T-helper 2 cell (primary cell): ENCODE data around the gene RDH13.
"Not testable (repeated sequence)": the region's sequence is repeated elsewhere in the genome, so short reads cannot be mapped to it uniquely, and the experiment has no call there.

Experiments used
- DNase-seq, 5 experiments: peaks; one replicate each; pipeline versions ENCODE4 v3.0.0 to v3.0.0-alpha.2; 2012 to 2022

Gene RDH13

GRCh38 chr19:55076321-55076720 is 13.4 kb upstream of the RDH13 start:
- no peak for DNase-seq

GRCh38 chr19:55075371-55075998 is 12.5 kb upstream of the RDH13 start, which contains the start of gene EPS8L1:
EPS8L1 (plus strand) TSS chr19:55075869; CDS start chr19:55076445, 576 bp downstream.
- DNase-seq = no peak

- no peak for DNase-seq
Measured at GRCh38 chr19:55071913-55072312, 9.0 kb upstream of the RDH13 start.

GRCh38 chr19:55071129-55071502 is 8.2 kb upstream of the RDH13 start:
- no peak for DNase-seq

- DNase-seq = no peak
Measured at GRCh38 chr19:55070466-55071128, 7.6 kb upstream of the RDH13 start.

- DNase-seq = no peak
Measured at GRCh38 chr19:55069865-55070197, 6.9 kb upstream of the RDH13 start.

- DNase-seq = peak in 1 of 5 experiments; percentile 16
Measured at GRCh38 chr19:55068950-55069864, 6.3 kb upstream of the RDH13 start.

- DNase-seq = no peak
Measured at GRCh38 chr19:55067869-55068268, 4.9 kb upstream of the RDH13 start.

GRCh38 chr19:55066107-55066709 is 3.3 kb upstream of the RDH13 start:
- no peak for DNase-seq

GRCh38 chr19:55065516-55065915 is 2.6 kb upstream of the RDH13 start:
- DNase-seq = not testable (repeated sequence)

GRCh38 chr19:55063492-55063843 is 520 bp upstream of the RDH13 start:
- no peak for DNase-seq

GRCh38 chr19:55060287-55060686 is 2.7 kb downstream of the RDH13 start:
- not testable (repeated sequence) for DNase-seq

GRCh38 chr19:55058781-55059610 is 4.0 kb downstream of the RDH13 start:
- peak in 1 of 5 experiments; percentile 20 for DNase-seq

GRCh38 chr19:55056827-55057226 is 6.1 kb downstream of the RDH13 start:
- DNase-seq = no peak

- DNase-seq = no peak
Measured at GRCh38 chr19:55053735-55054134, 9.2 kb downstream of the RDH13 start.

GRCh38 chr19:55050749-55051532 is 12.0 kb downstream of the RDH13 start:
- DNase-seq = no peak

- no peak for DNase-seq
Measured at GRCh38 chr19:55048446-55048845, 14.5 kb downstream of the RDH13 start.

- DNase-seq = no peak
Measured at GRCh38 chr19:55047951-55048350, 15.0 kb downstream of the RDH13 start.

- no peak for DNase-seq
Measured at GRCh38 chr19:55046975-55047622, 15.8 kb downstream of the RDH13 start.

GRCh38 chr19:55044771-55045716 is 17.9 kb downstream of the RDH13 start:
- DNase-seq = no peak
